Fibroblast of mammary gland (primary cell): Measurements from ENCODE around the gene HERC4.
"Not testable (repeated sequence)": the region's sequence is repeated elsewhere in the genome, so short reads cannot be mapped to it uniquely, and the experiment has no call there.

Experiments used
- DNase-seq: peaks from one replicate; pipeline ENCODE4 v3.0.0-alpha.2; 2010; ENCODE audit warnings: low read depth
- H3K4me3 ChIP-seq: 2 replicates; pipeline ENCODE4 v1.5.1; 2011; ENCODE audit warnings: low read depth, mild to moderate bottlenecking, low read length, moderate library complexity; ENCODE audit not compliant: control insufficient read depth
- TF ChIP-seq, protein P1 (sequence below): conservative IDR thresholded peaks from 2 replicates; pipeline ENCODE4 v1.5.1; 2011; ENCODE audit warnings: low read depth, low read length, inconsistent platforms; ENCODE audit not compliant: control insufficient read depth, insufficient read depth

Gene HERC4

GRCh38 chr10:68032113-68032512 lies 43.0 kb downstream of the HERC4 start:
- no peak overlapping the region for H3K4me3 ChIP-seq
- TF ChIP-seq, protein P1, sequence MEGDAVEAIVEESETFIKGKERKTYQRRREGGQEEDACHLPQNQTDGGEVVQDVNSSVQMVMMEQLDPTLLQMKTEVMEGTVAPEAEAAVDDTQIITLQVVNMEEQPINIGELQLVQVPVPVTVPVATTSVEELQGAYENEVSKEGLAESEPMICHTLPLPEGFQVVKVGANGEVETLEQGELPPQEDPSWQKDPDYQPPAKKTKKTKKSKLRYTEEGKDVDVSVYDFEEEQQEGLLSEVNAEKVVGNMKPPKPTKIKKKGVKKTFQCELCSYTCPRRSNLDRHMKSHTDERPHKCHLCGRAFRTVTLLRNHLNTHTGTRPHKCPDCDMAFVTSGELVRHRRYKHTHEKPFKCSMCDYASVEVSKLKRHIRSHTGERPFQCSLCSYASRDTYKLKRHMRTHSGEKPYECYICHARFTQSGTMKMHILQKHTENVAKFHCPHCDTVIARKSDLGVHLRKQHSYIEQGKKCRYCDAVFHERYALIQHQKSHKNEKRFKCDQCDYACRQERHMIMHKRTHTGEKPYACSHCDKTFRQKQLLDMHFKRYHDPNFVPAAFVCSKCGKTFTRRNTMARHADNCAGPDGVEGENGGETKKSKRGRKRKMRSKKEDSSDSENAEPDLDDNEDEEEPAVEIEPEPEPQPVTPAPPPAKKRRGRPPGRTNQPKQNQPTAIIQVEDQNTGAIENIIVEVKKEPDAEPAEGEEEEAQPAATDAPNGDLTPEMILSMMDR: no peak
- DNase-seq: no peak

GRCh38 chr10:68027429-68027828 lies 47.7 kb downstream of the HERC4 start:
- TF ChIP-seq, protein P1: no peak
- no peak for DNase-seq
- H3K4me3 ChIP-seq: no peak overlapping the region

DNA sequence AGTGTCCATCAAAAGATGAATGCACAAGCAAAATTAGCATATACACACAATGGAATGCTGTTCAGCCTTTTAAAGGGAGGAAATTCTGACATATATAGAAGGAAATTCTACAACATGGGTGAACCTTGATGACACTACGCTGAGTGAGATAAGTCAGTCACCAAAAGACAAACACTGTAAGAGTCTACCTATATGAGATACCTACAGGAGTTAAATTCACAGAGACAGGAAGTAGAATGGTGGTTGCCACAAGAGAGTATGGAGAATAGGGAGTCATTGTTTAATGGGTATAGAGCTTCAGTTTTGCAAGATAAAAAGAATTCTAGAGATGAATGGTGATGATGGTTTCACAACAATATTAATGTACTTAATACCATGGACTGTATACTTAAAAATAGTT lies 51.8 kb downstream of the HERC4 start:
- DNase-seq: no peak
- H3K4me3 ChIP-seq: no peak overlapping the region
- TF ChIP-seq, protein P1: no peak

DNA sequence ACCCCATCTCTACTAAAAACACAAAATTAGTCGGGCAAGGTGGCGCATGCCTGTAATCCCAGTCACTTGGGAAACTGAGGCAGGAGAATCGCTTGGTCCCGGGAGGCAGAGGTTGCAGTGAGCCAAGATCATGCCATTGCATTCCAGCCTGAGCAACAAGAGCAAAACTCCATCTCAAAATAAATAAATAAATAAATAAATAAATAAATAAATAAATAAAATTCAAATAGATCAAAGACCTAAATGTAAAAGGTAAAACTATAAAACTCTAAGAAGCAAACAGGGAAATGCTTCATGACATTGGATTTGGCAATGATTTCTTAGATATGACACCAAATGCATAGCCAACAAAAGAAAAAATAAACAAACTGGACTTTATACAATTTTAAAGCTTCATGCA lies 52.8 kb downstream of the HERC4 start:
- not testable (repeated sequence) for DNase-seq, H3K4me3 ChIP-seq

DNA sequence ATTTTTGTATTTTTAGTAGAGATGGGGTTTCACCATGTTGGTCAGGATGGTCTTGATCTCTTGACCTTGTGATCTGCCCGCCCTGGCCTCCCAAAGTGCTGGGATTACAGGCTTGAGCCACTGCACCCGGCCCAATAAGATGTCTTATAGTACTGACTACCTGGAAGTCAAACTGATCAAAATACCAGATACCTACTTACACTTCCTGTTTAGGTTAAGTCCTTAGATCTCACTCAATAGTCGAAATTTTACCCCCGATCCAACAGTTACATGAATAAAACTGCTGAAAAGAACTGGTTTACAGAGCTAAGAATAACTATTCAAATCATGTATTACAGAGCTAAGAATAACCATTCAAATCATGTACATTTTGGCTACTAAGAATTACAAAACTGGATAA lies 58.6 kb downstream of the HERC4 start:
- not testable (repeated sequence) for DNase-seq

DNA sequence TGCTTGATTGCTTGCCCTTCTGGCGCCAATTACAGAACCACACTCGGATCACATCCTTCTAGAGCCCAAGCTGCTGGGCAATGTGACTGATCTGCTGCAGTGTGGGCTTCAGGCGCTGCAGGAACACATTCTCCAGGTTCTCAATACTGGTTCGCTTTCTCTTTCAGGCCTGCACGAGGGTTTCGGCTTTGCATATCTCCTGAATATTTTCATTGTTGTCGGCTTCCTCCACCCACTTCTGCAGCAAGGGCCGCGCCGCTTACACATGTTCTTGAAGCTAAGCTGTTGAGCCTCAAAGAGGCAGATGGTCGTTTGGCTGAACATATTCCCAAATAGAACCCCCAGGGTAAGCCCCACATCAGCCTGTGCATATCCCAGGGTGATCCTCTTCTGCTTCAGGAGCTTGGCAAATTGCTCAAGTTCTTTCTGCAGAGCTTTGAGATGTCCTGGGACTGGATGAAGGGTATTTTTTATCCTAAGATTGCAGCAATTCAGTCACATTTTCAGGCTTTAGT lies 64.6 kb downstream of the HERC4 start:
- no peak for DNase-seq
- H3K4me3 ChIP-seq: no peak overlapping the region
- TF ChIP-seq, protein P1: no peak

More for the DNA sequence above, 58.6 kb downstream of the HERC4 start:
- H3K4me3 ChIP-seq: not testable (repeated sequence)

GRCh38 chr10:68007356-68007755 lies 67.7 kb downstream of the HERC4 start:
- no peak overlapping the region for H3K4me3 ChIP-seq
- TF ChIP-seq, protein P1: no peak
- peak; percentile 6 for DNase-seq

DNA sequence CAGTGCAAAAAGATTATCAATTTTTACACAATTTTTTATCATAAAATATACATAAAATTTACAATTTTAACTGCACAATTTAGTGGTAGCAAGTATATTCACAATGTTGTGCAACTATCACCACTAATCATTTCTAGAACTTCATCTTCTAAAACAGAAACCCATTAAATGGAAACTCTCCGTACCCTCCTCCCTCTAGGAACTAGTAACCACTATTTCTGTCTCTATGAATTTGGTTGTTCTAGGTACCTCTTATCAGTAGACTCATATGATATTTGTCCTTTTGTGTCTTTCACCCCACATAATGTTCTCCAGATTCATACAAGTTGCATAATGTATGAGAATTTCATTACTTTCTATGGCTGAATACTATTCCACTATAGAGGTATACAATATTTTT lies 73.5 kb downstream of the HERC4 start:
- no peak overlapping the region for H3K4me3 ChIP-seq
- no peak for DNase-seq
- TF ChIP-seq, protein P1: no peak
